HEK293T (cell line): ENCODE data around the gene EPN1.

ENCODE experiments used
- BHLHE40 ChIP-seq: fragments of 450-650 bp; IDR thresholded peaks from 2 replicates; pipeline ENCODE4 v1.6.1; 2016; ENCODE audit warnings: mild to moderate bottlenecking, moderate library complexity, borderline replicate concordance
- ELF4 ChIP-seq: fragments of 450-650 bp; IDR thresholded peaks from 2 replicates; pipeline ENCODE4 v1.6.1; 2017; ENCODE audit warnings: antibody characterized with exemption
- FOXA1 ChIP-seq: fragments of 450-650 bp; IDR thresholded peaks from 2 replicates; pipeline ENCODE4 v1.6.1; 2016; ENCODE audit warnings: mild to moderate bottlenecking
- FOXK2 ChIP-seq: fragments of 450-650 bp; IDR thresholded peaks from 2 replicates; pipeline ENCODE4 v1.6.1; 2016; ENCODE audit warnings: mild to moderate bottlenecking
- HDGF ChIP-seq: fragments of 450-650 bp; IDR thresholded peaks from 2 replicates; pipeline ENCODE4 v1.6.1; 2017; ENCODE audit warnings: antibody characterized with exemption, borderline replicate concordance
- LEF1 ChIP-seq: fragments of 450-650 bp; IDR thresholded peaks from 2 replicates; pipeline ENCODE4 v1.6.1; 2017; ENCODE audit warnings: mild to moderate bottlenecking, borderline replicate concordance
- SP1 ChIP-seq: fragments of 450-650 bp; IDR thresholded peaks from 2 replicates; pipeline ENCODE4 v1.6.1; 2017
- TARDBP ChIP-seq: fragments of 450-650 bp; IDR thresholded peaks from 2 replicates; pipeline ENCODE4 v1.6.1; 2016
- ZNF384 ChIP-seq: fragments of 450-650 bp; IDR thresholded peaks from 2 replicates; pipeline ENCODE4 v1.6.1; 2016
- TF ChIP-seq, protein P1 (sequence below): fragments of 450-650 bp; IDR thresholded peaks from 2 replicates; pipeline ENCODE4 v1.6.1; 2016

DNA sequence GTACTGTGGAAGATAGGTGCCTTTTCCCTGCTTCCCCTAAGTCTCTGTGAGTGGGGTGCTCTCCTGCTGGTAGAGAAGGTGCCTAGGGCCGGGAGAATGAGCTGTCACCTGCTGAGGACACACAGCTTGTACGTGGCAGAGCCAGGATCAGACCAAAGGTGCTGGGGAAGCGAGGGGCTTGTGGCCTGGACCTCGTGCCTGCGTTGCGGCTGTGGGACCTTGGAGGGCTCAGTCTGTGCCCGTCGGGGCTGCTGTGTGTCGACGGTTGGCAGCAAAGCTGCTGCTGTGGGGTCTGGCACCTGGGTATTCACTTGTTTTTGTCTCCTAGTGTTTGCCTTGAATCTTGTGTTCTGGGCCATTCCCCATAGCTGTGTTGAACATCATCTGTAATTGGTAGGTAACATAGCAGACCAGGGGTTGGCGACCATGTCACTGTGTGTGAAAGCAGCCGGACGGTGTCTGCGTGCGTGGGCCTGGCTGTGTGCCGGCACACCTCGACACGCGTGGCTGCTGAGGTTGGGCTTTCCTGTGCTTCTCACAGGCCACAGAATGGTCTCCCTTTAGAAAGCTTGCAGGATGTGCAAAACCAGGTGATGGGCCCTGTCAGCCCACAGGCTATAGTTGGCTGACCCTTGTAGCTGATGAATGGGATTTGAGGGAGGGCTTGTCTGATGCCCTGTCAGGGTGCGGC lies 11.0 kb upstream of the EPN1 start:
- TF ChIP-seq TARDBP (no peak), HDGF (no peak), FOXK2 (no peak), ZNF384 (no peak), BHLHE40 (no peak), LEF1 (no peak), ELF4 (no peak), SP1 (no peak), FOXA1 (no peak)
- TF ChIP-seq, protein P1, sequence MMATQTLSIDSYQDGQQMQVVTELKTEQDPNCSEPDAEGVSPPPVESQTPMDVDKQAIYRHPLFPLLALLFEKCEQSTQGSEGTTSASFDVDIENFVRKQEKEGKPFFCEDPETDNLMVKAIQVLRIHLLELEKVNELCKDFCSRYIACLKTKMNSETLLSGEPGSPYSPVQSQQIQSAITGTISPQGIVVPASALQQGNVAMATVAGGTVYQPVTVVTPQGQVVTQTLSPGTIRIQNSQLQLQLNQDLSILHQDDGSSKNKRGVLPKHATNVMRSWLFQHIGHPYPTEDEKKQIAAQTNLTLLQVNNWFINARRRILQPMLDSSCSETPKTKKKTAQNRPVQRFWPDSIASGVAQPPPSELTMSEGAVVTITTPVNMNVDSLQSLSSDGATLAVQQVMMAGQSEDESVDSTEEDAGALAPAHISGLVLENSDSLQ = no peak
